GM21360 (cell line): ENCODE data around the gene CENPX.

ENCODE experiments used
- ATAC-seq: cut with Tn5 transposase; IDR thresholded peaks from one replicate; pipeline ENCODE4 v1.9.1; 2021; ENCODE audit warnings: mild to moderate bottlenecking, moderate library complexity; ENCODE audit not compliant: unreplicated experiment

CENPX gene

DNA sequence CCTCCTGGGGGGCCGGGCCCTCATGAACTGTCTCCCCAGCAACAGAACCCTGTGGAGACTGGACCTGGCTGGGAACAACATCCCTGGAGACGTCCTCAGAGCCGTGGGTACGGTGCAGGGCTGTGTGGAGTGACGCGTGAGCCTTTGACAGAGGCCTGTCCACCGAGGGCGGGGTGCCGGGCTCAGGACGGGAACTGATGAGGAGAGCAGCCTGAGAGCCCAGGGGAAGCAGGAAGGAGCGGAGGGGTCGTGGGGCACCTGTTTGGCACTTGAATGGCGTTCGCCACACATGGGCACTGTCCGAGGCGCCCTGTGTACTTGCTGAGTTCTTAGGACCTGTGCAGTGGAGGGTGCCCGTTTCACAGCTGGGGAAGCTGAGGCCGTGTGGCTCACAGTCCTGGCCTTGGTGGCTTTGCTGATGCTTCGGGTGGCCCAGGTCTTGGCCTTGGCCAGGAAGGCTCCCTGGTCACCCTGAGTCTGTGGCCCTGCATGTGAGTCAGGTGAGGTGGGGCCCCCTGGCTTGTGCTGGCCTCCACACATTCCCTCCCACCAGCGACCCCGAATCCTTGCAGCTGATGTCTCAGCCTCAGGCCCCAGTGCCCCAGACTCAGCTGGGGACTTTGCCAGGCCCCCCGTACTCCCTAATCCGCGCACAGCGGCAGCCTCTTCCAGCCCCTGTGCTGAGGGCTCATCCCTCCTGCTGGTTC is 2.9 kb upstream of the CENPX start:
- ATAC-seq, result no peak

GRCh38 chr17:82024859-82025258 is 2.2 kb upstream of the CENPX start:
- no peak for ATAC-seq

DNA sequence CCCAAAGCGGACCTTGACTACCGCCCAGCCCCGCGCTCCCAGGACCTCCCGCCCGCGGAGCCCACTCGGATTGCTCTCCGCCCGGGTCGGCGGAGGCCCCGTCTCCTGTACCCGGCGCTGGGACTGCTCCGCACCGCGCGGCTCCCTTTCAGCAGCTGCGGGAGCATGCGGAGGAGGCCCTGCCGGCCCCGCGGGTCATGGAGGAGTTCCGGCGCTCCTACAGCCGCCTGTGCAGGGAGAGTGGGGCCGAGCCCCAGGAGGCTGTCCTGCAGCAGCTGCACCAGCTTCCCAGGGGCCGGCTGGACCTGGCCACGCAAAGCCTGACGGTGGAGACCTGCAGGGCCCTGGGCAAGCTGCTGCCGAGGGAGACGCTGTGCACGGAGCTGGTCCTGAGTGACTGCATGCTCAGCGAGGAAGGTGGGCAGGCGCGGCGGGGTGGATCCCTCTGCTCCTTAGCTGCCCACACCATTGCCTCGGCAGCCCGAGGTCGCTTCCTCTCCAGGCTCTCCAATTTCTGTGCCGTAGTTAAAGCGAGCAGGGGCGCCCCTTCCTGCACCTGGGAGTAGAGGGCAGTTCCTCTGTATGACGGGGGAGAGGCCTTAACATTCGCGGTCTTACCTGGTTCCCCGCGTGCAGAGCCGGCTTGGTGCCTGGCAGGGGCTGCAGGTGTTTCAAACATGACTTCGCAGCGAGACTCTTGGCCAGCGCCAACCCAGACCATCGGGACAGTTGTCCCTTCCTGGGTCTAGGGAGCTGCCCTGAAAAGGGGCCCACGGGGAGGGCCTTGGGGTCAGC is 966 bp upstream of the CENPX start:
- ATAC-seq, result no peak

DNA sequence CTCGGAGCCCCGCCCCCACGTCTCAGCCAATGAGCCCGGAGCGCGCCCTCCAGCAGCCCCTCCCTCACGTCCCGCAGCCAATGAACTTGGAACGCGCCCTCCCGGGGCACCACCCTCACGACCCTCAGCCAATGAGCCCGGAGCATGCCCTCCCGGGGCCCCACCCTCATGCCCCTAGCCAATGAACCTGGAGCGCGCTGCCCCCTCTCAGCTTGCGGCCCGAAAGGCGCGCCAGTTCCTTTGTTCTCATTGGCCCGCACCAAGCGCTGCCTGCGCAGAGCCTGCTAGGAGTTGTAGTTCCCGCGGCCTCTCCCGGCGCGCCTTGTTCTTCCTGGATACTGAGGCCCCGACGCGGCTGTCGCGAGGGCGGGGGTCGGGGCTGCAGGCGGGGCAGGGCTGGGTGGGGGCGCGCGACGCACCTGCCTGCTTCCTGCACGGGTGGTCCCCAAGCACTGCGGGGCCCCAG is 336 bp upstream of the CENPX start, which contains the start of gene LRRC45:
Gene LRRC45, plus strand, starts transcription at position 325 of the 466 bp plus-strand sequence. CDS start 339 bp downstream, outside the sequence.
- ATAC-seq, result peak; percentile 78

GRCh38 chr17:82021900-82022309 is 773 bp downstream of the CENPX start:
- ATAC-seq, result no peak

- ATAC-seq, result no peak
Observed at GRCh38 chr17:82021107-82021899, 1.4 kb downstream of the CENPX start.

GRCh38 chr17:82020572-82021106 is 2.0 kb downstream of the CENPX start:
- no peak for ATAC-seq

GRCh38 chr17:82019690-82020571 is 2.7 kb downstream of the CENPX start:
- no peak for ATAC-seq

DNA sequence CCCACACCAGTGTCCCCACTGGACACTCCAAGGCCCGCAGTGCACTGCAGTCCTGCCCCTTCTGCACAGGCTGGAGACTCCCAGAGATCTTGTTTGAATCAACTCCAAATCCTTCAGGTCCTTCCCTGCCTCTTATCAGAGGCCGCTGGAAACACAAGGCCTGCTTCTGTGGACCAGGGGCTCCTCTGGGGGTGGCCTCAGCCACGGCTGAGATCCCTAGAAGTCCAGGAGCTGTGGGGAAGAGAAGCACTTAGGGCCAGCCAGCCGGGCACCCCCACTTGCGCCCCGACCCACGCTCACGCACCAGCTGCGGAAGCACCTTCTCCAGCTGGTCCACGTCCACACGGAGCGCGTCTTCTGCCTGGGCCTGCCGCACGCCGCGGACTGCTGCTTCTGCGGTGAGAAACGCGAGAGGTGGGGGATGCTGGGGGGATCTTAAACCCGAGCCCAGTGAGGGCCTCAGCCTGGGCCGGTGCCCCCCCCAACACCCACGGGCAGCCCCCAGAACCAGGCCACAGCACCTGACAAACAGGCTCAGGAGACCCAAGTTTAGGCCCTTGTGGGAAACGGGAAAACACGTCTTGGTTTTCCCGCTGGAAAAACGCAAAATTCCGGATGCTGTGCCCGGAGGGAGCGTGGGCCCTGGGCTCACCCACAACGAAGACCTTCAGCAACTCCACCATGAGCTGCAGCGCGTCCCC is 3.5 kb downstream of the CENPX start:
- no peak for ATAC-seq

- ATAC-seq, result no peak
Observed at GRCh38 chr17:82018152-82018988, 4.3 kb downstream of the CENPX start.

DNA sequence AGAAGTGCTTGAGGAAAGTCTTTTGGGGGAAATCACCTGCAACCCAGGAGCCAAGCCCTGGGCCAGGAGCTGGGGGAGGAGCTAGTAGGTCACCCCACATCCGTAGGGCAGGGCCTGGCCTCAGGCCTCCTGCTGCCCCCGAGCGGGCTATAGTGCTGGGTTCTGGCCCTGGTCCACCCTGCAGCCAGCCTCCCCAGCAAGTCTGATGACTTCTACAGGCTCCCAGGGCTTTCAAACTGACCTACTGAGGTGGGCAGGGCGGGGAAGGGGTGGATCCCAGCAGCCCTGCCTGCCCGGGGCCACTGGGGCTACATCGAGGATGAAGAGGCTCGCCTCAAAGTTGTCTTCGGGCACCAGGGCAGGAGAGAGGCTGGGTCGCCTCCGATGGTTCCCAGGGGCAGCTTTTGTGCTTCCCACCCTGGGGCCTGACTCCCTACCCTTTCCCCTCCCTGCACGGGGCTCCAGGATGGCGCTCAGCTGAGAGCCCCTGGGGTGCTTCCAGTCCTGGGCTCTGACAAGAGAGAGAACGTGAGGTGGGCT is 5.0 kb downstream of the CENPX start:
- no peak for ATAC-seq

DNA sequence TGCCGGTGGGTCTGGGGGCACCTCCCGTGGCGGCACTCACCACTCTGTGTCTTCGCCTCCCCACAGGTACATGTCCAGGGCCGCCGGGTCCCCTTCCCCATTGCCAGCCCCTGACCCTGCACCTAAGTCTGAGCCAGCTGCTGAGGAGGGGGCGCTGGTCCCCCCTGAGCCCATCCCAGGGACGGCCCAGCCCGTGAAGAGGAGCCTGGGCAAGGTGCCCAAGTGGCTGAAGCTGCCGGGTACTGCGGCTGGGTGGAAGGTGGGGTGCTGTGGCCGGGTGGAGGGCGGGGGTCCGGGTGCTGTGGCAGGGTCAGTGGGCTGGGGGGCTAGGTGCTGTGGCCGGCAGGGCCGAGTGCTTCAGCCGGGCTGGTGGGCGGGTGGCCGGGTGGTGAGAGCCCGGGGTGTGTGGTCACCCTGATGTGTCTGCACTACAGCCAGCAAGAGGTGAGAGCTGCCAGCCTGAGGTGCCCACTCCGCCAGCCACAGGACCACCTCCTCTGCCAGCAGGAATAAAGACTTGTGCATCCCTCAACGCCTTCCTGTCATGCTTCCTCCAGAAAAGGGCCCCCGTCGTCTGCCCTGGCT is 5.7 kb downstream of the CENPX start:
- no peak for ATAC-seq

GRCh38 chr17:82016061-82016874 is 6.4 kb downstream of the CENPX start:
- ATAC-seq, result no peak

DNA sequence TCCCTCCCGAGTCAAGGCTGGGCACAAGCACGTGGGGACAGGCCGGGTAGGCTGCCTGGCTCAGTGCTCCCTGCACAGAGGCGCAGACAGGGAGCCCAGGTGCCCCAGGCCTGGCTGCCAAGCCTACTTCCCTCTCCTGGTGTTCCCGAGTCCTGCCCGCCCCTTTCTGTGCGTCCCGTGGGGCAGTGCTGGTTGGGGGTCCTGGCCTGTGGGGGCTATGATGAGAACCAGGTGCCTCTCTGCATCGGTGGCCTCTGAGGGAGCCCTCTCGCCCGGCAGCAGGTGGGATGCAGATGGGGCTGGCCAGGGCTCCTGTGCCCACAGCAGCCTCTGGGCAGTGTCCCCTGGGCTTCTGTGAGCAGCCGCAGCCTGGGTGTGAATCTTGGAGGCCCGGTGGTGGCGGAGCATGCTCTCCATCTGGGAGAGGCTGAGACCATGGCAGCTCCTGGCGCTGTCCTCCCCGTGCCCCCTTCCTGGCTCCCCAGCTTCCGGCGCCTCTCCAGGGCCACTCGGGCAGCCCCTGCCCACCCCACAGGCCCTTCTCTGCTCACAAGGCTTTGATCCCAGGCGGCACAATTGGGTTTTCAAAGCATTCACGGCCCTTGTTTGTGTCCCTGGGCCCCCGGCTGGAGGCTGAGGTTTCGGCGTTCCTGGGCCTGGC is 7.2 kb downstream of the CENPX start:
- no peak for ATAC-seq

GRCh38 chr17:82014971-82015310 is 7.7 kb downstream of the CENPX start:
- ATAC-seq, result no peak

DNA sequence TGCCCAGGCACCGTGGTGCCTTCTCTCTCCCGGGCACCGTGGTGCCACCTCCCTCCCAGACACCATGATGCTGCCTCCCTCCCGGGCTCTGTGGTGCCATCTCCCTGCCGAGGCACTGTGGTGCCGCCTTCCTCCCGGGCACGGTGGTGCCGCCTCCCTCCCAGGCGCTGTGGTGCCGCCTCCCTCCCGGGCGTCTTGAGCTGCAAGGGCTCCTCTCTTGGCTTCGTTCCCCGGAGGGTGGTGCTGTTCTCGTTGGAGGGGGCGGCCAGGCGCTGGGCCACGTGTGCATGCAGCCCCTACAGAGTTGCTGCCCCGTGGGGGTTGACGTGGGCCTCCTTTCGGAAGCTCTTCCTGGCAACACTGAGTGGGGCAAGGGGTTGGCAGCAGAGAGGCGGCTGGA is 8.2 kb downstream of the CENPX start:
- ATAC-seq, result no peak
